HG03469 (cell line): ENCODE results near the gene TNFAIP8.

Source experiments
- ATAC-seq: cut with Tn5 transposase; IDR thresholded peaks from one replicate; pipeline ENCODE4 v1.9.1; 2021; ENCODE audit warnings: mild to moderate bottlenecking, moderate library complexity, moderate number of reproducible peaks; ENCODE audit not compliant: unreplicated experiment

The TNFAIP8 gene

GRCh38 chr5:119355685-119356611 lies at the start of gene TNFAIP8:
TNFAIP8 (plus strand) TSS chr5:119356019; CDS start chr5:119356091, 72 bp downstream.
- ATAC-seq = peak; percentile 22

GRCh38 chr5:119307170-119307569 lies 48.6 kb upstream of the TNFAIP8 start:
- ATAC-seq = no peak

DNA sequence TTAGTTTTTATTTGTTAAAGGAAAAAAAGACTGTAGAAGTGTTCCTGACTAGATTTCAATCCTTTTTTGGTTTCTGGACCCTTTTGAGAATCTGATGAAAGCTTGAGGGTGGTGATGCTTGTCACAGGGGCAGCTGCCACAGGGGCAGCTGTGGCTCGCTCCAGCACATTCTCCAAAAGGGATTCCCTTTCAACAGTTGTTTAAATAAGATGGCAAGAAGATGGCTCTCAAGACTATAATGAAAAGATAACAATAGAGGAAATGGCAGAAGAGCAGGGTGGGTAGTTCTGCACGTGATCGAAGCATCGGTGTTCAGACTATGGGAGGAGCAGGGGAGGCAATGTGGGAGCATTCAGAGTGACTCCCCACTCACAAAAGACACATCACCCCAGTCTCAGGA lies 46.5 kb upstream of the TNFAIP8 start:
- no peak for ATAC-seq

GRCh38 chr5:119311688-119312087 lies 44.1 kb upstream of the TNFAIP8 start:
- no peak for ATAC-seq

DNA sequence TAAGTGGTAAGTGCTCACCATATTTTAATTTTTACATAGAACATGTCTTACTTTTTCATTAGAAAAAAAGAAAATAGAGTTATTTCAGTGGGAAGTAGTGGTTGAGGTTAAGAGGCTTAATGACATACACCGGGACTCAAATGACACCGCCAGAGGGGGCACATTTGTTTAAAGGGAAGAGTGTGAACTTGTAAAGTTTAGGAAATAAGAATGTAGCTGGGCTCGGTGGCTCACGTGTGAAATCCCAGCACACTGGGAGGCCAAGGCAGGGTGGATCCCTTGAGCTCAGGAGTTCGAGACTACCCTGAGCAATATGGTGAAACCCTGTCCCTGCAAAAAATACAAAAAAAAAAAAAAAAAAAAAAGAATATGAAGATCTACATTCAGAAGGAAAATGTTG lies 43.4 kb upstream of the TNFAIP8 start:
- no peak for ATAC-seq

GRCh38 chr5:119313197-119313596 lies 42.6 kb upstream of the TNFAIP8 start:
- ATAC-seq = no peak

DNA sequence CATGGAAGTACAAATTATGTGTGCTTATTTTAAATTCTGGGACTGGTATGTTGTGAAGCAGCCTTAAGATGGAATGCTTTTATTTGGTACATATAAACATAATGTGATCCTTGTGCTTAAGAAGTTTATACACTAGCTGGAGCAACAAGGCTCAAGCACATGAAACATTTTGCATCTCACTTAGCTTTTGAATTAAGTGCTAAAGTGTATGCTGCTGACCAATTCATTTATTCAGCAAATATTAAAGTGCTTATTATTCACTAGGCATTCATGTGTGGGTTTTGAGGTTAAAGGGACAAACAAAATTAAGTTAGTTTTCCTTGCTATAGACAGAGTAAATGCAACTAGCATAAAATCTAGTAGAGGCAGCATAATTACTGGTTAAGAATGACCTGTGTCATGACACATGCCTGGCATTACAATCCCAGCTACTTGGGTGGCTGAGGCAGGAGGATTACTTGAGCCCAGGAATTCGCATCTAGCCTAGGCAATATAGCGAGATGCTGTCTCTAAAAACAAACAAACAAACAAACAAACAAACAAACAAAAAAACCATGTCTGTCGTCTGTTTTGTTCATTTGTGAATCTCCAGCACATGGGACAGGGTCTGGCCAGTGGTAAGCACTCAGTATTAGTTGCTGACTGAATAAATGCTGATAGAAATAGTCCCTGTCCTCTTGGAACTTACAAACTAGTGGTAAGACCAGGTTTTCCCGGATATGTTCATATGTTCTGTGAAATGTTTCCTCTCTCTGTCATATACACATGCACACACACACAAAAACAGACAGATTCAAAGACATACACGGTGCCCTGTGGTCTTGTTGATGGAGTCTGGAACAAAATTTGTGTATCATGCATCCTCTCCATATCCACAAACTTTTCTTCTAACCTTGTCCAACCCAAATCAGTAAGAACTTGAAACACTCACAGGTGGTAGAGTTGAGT lies 41.9 kb upstream of the TNFAIP8 start:
- ATAC-seq = no peak

DNA sequence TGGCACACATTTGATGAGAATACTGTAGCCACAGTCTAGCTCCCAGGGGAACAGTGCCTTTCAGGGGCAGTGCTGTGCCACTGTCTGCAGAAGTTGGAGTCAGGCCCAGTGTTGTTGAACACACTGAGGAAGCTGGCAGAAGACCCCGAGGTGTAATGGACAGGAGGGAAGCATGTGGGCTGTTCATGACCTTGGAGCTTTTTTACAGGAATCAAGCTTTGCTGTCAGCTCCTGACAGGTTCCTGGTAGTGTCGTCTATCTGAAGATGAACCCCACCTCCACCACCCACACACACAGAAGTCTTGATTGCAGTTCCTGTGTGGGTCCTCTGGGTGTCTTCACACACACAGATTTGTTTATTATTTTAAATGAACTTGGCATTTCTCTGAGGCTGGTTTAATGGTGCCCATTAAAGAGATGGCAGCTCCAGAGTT lies 40.3 kb upstream of the TNFAIP8 start:
- peak; percentile 58 for ATAC-seq

DNA sequence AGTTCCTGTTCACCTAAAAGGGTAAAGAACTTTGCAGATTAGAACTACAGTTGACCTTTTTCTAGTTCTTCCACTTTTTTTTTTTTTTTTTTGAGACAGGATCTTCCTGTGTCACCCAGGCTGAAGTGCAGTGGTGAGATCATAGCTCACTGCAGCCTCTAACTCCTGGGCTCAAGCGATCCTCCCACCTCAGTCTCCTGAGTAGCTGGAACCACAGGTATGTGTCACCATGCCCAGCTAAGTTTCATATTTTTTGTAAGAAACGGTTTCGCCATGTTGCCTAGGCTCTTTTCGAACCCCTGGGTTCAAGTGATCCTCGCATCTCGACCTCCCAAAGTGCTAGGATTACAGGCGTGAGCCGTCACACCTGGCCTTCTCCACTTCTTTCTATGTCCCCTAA lies 39.7 kb upstream of the TNFAIP8 start:
- no peak for ATAC-seq

GRCh38 chr5:119316906-119317305 lies 38.9 kb upstream of the TNFAIP8 start:
- ATAC-seq = no peak

DNA sequence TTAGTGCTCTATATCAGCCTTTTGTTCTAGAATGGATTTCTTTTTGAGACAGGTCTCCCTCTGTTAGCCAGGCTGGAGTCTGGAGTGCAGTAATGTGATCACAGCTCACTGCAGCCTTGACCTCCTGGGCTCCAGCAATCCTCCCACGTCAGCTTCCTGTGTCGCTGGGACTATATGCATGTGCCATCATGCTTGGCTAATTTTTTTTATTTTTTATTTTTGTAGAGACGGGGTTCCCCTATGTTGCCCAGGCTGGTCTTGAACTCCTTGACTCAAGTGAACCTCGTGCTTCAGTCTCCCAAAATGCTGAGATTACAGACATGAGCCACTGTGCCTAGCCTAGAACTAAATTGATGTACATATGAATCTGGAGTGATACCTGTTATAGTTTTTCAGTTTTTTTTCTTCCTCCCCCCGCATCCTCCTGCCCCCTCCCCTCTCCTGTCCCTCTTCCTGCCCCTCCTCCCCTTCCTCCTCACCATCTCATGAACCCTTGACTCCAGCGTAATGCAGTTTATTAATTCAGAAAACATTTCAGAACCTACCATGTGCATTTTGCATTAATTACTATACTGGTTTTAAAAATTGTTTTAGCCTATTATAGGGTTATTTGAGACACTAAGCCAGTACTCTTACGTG lies 37.4 kb upstream of the TNFAIP8 start:
- peak; percentile 32 for ATAC-seq

- ATAC-seq = no peak
These were observed 36.4 kb upstream of the TNFAIP8 start for GRCh38 chr5:119319401-119319800.

DNA sequence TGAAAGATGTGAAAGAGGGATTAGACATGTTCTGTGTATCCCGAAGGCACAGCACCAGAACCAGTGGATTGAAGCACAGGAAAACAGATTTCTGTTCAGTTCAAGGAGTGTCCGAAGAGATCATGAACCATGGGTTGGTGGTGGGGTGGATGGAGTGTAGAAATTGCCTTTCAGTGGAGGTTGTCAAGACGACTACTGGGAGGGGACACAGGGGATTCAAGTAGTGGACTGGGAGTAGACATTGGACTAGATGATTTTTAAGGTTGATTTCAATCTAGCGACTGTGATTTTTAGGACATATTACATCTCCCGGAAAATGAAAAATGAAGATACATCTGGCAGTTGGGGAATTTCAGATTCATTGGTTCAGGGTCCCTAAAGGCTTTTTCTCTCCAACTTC lies 35.9 kb upstream of the TNFAIP8 start:
- no peak for ATAC-seq

DNA sequence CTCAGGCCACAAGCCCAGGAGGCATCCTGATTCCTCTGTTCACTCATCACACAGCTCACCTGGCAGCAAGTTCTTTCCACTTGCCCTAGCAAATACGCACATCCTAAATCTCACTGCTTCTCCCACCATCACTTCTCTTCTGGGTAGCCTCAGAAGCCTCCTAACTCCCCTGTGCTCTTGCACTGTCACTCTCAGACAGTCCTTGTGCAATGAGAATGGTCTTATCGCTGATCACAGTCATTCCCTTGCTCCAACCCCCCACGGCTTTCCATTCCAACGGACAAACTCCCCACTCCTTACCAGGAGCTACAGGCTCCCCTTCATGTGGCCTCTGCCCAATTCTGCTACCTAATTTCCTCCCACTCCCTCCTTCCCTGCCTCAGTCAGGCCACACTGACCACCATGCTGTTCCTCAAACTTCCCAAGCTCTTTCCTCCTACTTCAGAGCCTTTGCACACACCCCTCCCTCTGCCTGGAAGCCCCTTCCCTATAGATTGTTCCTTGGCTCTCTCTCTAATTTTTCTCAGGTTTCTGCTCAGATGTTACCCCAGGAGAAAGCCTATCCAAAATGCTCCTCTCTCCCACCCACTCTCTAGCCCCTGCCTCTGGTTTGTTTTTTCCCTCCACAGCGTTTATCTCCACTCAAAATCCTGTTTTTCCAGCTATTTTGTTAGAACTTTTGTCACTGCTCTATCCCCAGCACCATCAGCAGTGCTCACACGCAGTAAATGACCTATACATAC lies 34.1 kb upstream of the TNFAIP8 start:
- ATAC-seq = no peak

- ATAC-seq = no peak
These were observed 33.4 kb upstream of the TNFAIP8 start for GRCh38 chr5:119322312-119322947.

GRCh38 chr5:119322948-119323537 lies 32.8 kb upstream of the TNFAIP8 start:
- ATAC-seq = no peak

GRCh38 chr5:119323601-119324000 lies 32.2 kb upstream of the TNFAIP8 start:
- ATAC-seq = no peak

GRCh38 chr5:119324842-119325241 lies 31.0 kb upstream of the TNFAIP8 start:
- no peak for ATAC-seq

GRCh38 chr5:119327018-119327417 lies 28.8 kb upstream of the TNFAIP8 start:
- ATAC-seq = no peak
